ENCODE measurements around the gene CHD9NB. TPM values are rescaled to one million over a fixed set of nuclear protein-coding genes. Genes with fewer than 3 reads are reported as not detected.

Gene CHD9NB
- total RNA-seq, 1 experiment from 2014 or later: 2.8 TPM

DNA sequence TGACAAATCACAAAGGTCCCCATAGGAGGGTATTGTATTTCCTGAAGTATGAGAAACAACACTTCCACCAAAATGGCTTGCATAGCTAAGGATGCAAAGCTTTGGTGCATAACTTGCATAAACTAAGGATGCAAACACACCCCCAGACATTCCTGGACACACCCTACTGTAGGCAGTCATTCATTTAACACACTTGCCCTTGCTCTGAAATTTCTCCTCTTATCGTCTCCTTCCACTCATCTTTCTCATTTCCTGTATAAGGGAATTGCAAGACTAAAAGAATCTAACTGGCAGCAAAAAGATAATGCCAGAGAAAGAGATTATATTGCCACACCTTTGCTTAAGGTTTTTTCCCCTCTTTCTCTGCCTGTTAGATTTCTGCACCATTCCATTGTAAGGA, 30.4 kb upstream of the CHD9NB start:
- H4K20me1 ChIP-seq (ENCODE audit: insufficient read depth): no peaks in the 10 kb centered on the region
- no peaks in the 10 kb centered on the region for H3K27me3 ChIP-seq (ENCODE audit: insufficient read depth, low read depth)
- TF ChIP-seq, protein P1, sequence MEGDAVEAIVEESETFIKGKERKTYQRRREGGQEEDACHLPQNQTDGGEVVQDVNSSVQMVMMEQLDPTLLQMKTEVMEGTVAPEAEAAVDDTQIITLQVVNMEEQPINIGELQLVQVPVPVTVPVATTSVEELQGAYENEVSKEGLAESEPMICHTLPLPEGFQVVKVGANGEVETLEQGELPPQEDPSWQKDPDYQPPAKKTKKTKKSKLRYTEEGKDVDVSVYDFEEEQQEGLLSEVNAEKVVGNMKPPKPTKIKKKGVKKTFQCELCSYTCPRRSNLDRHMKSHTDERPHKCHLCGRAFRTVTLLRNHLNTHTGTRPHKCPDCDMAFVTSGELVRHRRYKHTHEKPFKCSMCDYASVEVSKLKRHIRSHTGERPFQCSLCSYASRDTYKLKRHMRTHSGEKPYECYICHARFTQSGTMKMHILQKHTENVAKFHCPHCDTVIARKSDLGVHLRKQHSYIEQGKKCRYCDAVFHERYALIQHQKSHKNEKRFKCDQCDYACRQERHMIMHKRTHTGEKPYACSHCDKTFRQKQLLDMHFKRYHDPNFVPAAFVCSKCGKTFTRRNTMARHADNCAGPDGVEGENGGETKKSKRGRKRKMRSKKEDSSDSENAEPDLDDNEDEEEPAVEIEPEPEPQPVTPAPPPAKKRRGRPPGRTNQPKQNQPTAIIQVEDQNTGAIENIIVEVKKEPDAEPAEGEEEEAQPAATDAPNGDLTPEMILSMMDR (conservative IDR thresholded peaks at IDR 0.05): no peak
- BruUV-seq (replicated peaks): no TSS peak
- no peaks in the 10 kb centered on the region for H3F3A ChIP-seq (ENCODE audit: insufficient read depth, low read depth)
- H2AFZ ChIP-seq: no peak overlapping the region
- H3K36me3 ChIP-seq (ENCODE audit: low read depth): no peaks in the 10 kb centered on the region
- intact Hi-C loops (cut with micrococcal nuclease; ENCODE audit: unreplicated experiment): no loop called here
- H3K4me3 ChIP-seq: no peak overlapping the region
- no peaks in the 10 kb centered on the region for H3K79me2 ChIP-seq (ENCODE audit: low read depth)
- ChIA-PET CTCF (no interaction called here), POLR2A (ENCODE audit: unreplicated experiment) (no interaction called here)
- H3K4me2 ChIP-seq: no peak overlapping the region
- no peak overlapping the region for H3K27ac ChIP-seq
- 0 out of 2 replicates have a peak, but pooled peaks cover 14% of the 10 kb centered on the region for H3K4me1 ChIP-seq (replicated peaks; ENCODE audit: insufficient read depth)
- H3K9me2 ChIP-seq (ENCODE audit: insufficient read depth): no peaks in the 10 kb centered on the region
- DNase-seq: no peak
- no peaks in the 10 kb centered on the region for H3K9me3 ChIP-seq (ENCODE audit: insufficient read depth, low read depth)

DNA sequence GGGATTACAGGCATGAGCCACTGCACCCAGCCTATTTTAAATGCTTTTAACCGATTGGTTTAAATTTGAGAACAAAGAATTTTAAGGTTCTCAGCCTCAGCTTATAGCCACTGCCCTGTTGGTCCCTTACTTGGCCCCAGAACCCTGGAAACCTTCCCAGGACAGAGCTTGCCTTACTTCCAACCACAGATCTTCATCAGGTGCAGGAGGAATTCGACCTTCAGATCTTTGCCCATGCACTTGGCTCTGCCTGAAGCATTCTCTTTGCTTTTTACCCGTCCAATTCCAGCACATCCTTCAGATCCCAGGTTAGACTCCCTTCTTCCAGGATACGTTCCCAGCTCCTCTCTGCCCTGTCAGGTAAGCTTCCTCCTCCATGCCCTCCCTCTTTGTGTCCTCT, 29.8 kb upstream of the CHD9NB start:
- Histone ChIP-seq H3F3A (ENCODE audit: insufficient read depth, low read depth) (no peaks in the 10 kb centered on the region), H3K36me3 (ENCODE audit: low read depth) (no peaks in the 10 kb centered on the region), H3K9me3 (ENCODE audit: insufficient read depth, low read depth) (no peaks in the 10 kb centered on the region), H3K27me3 (ENCODE audit: insufficient read depth, low read depth) (no peaks in the 10 kb centered on the region), H3K27ac (no peak overlapping the region), H3K4me3 (no peak overlapping the region), H2AFZ (no peak overlapping the region), H3K4me2 (no peak overlapping the region), H3K4me1 (replicated peaks; ENCODE audit: insufficient read depth) (0 out of 2 replicates have a peak, but pooled peaks cover 14% of the 10 kb centered on the region), H3K79me2 (ENCODE audit: low read depth) (no peaks in the 10 kb centered on the region), H3K9me2 (ENCODE audit: insufficient read depth) (no peaks in the 10 kb centered on the region), H4K20me1 (ENCODE audit: insufficient read depth) (no peaks in the 10 kb centered on the region)
- DNase-seq: no peak
- no TSS peak for BruUV-seq (replicated peaks)
- intact Hi-C loops (cut with micrococcal nuclease; ENCODE audit: unreplicated experiment): no loop called here
- ChIA-PET CTCF (no interaction called here), POLR2A (ENCODE audit: unreplicated experiment) (interaction anchor here (0.7 to 0.8 kb wide), 2 partner anchors 22 to 30 kb away, joined by 4 to 5 read pairs; no protein-coding TSS in a partner anchor)
- no peak for TF ChIP-seq EZH2 (IDR thresholded peaks at IDR 0.05; ENCODE audit: low read depth)
- TF ChIP-seq, protein P1 (conservative IDR thresholded peaks at IDR 0.05): no peak

DNA sequence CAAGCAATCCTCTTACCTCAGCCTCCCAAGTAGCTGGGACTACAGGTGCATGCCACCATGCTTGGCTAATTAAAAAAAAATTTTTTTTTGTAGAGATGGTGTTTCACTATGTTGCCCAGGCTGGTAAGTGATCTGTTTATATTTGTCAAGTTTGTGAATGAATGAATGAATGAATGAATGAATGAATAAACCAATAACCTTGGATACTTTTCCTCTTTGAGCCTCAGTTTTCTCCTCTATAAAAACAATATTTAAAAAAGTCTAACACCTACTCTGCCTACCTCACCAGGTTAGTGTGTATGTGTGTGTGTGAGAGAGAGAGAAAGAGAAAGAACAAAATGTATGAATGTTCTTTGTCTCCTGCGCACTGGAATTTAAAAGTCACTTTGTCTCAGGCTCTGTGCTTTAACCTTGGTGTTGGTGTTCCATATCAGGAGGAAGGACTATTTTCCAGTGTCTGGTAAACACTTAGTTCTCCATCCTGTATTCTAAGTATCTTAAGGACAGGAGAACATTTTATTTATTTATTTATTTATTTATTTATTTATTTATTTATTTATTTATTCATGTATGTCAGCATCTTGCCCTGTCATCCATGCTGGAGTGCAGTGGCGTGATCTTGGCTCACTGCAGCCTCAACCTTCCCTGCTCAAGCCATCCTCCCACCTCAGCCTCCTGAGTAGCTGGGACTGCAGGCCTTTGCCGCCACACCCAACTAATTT, 29.1 kb upstream of the CHD9NB start:
- no peak for TF ChIP-seq EZH2 (IDR thresholded peaks at IDR 0.05; ENCODE audit: low read depth)
- TF ChIP-seq, protein P1 (conservative IDR thresholded peaks at IDR 0.05): no peak
- Histone ChIP-seq H3K4me1 (replicated peaks; ENCODE audit: insufficient read depth) (0 out of 2 replicates have a peak, but pooled peaks cover 14% of the 10 kb centered on the region), H3K79me2 (ENCODE audit: low read depth) (no peaks in the 10 kb centered on the region), H3K4me2 (no peak overlapping the region), H4K20me1 (ENCODE audit: insufficient read depth) (no peaks in the 10 kb centered on the region), H3K9me3 (ENCODE audit: insufficient read depth, low read depth) (no peaks in the 10 kb centered on the region), H3K9me2 (ENCODE audit: insufficient read depth) (no peaks in the 10 kb centered on the region), H3F3A (ENCODE audit: insufficient read depth, low read depth) (no peaks in the 10 kb centered on the region), H2AFZ (no peak overlapping the region), H3K4me3 (no peak overlapping the region), H3K27me3 (ENCODE audit: insufficient read depth, low read depth) (no peaks in the 10 kb centered on the region), H3K27ac (no peak overlapping the region), H3K36me3 (ENCODE audit: low read depth) (no peaks in the 10 kb centered on the region)
- CTCF ChIA-PET: no interaction called here
- no TSS peak for BruUV-seq (replicated peaks)
- intact Hi-C loops (cut with micrococcal nuclease; ENCODE audit: unreplicated experiment): no loop called here
- POLR2A ChIA-PET (ENCODE audit: unreplicated experiment): interaction anchor here (0.8 kb wide), 1 partner anchor 30 kb away, joined by 4 read pairs; no protein-coding TSS in a partner anchor
- DNase-seq: no peak
